GM21737 (cell line): Measurements from ENCODE around the gene DOC2B.

Experiments used
- ATAC-seq: cut with Tn5 transposase; IDR thresholded peaks from one replicate; pipeline ENCODE4 v1.9.1; 2021; ENCODE audit warnings: mild to moderate bottlenecking, moderate library complexity; ENCODE audit not compliant: unreplicated experiment

Gene DOC2B

GRCh38 chr17:164303-165235 is 16.9 kb downstream of the DOC2B start:
- ATAC-seq = no peak

- no peak for ATAC-seq
Observed at GRCh38 chr17:163514-164098, 17.8 kb downstream of the DOC2B start.

GRCh38 chr17:162689-163088 is 18.8 kb downstream of the DOC2B start:
- ATAC-seq = no peak

GRCh38 chr17:161481-161880 is 20.0 kb downstream of the DOC2B start:
- no peak for ATAC-seq

GRCh38 chr17:160336-160735 is 21.1 kb downstream of the DOC2B start:
- ATAC-seq = no peak

- no peak for ATAC-seq
Observed at GRCh38 chr17:159609-160008, 21.8 kb downstream of the DOC2B start.

- ATAC-seq = no peak
Observed at GRCh38 chr17:158379-158778, 23.1 kb downstream of the DOC2B start.

- ATAC-seq = no peak
Observed at GRCh38 chr17:157901-158300, 23.5 kb downstream of the DOC2B start.

GRCh38 chr17:156946-157345 is 24.5 kb downstream of the DOC2B start:
- no peak for ATAC-seq

GRCh38 chr17:156094-156621 is 25.3 kb downstream of the DOC2B start:
- ATAC-seq = no peak

GRCh38 chr17:155576-155975 is 25.9 kb downstream of the DOC2B start:
- ATAC-seq = no peak

- ATAC-seq = no peak
Observed at GRCh38 chr17:153851-154250, 27.6 kb downstream of the DOC2B start.

GRCh38 chr17:152860-153420 is 28.5 kb downstream of the DOC2B start:
- no peak for ATAC-seq

- ATAC-seq = no peak
Observed at GRCh38 chr17:151886-152859, 29.3 kb downstream of the DOC2B start.

- no peak for ATAC-seq
Observed at GRCh38 chr17:151004-151403, 30.4 kb downstream of the DOC2B start.

GRCh38 chr17:149897-150584 is 31.4 kb downstream of the DOC2B start:
- no peak for ATAC-seq

- no peak for ATAC-seq
Observed at GRCh38 chr17:149231-149630, 32.2 kb downstream of the DOC2B start.

GRCh38 chr17:148757-149156 is 32.7 kb downstream of the DOC2B start:
- ATAC-seq = no peak

GRCh38 chr17:147796-148740 is 33.4 kb downstream of the DOC2B start:
- no peak for ATAC-seq
